HepG2 (cell line): ENCODE measurements around the gene AGAP1. TPM values are rescaled to one million over a fixed set of nuclear protein-coding genes. Genes with fewer than 3 reads are reported as not detected.
A peak's percentile ranks its signal among the peaks of the same experiment; 100 is the strongest.

ENCODE experiments used
- ATAC-seq: fragments of 200-7000 bp; cut with Tn5 transposase; 3 replicates; pipeline ENCODE4 v1.9.1; 2020; ENCODE audit warnings: mild to moderate bottlenecking, moderate library complexity
- BruUV-seq: library from RNA; stranded (reverse); fragments of 400-500 nt; replicated peaks from 2 replicates; lab custom pipeline; 2021; lab: Mats Ljungman, UMichigan
- CTCF ChIA-PET: fragments of 300-600 bp; formaldehyde crosslinking; extraction: SDS; loops from one replicate; lab custom pipeline; 2021; ENCODE audit warnings: low total read pairs, inconsistent platforms, low intra/inter-chr PET ratio; lab: Yijun Ruan, JAX
- POLR2A ChIA-PET: fragments of 350-600 bp; sonication (Branson Sonifier 250); formaldehyde crosslinking; loops from one replicate; lab custom pipeline; 2020; ENCODE audit warnings: antibody characterized with exemption, inconsistent platforms; lab: Yijun Ruan, JAX
- DNase-seq: peaks from one replicate; pipeline ENCODE4 v3.0.0-alpha.2; 2015; ENCODE audit warnings: low spot score
- FAIRE-seq: peaks from 3 replicates; lab custom pipeline; 2011; peaks lifted over from hg19 to GRCh38; lab: Jason Lieb, UNC
- H2AFZ ChIP-seq: one replicate; pipeline ENCODE4 v1.6.1; 2011; ENCODE audit warnings: low read length, inconsistent platforms
- H3K27ac ChIP-seq: fragments of 300-600 bp; 3 replicates; pipeline ENCODE4 v1.8.0; 2011; ENCODE audit warnings: mixed run types, mild to moderate bottlenecking, mixed read lengths, low read length, inconsistent platforms; ENCODE audit not compliant: insufficient read depth; ENCODE audit errors: extremely low read length
- H3K27me3 ChIP-seq, 2 experiments: fragments of 200-600 bp in 1 of 2; 2 replicates in 1 of 2; 3 replicates in 1 of 2; pipeline versions ENCODE4 v1.6.0 to v1.8.0; 2011; ENCODE audit warnings: low read length in 2 of 2, mild to moderate bottlenecking in 2 of 2, moderate library complexity in 2 of 2, inconsistent platforms in 1 of 2; ENCODE audit not compliant: insufficient read depth in 2 of 2, control insufficient read depth in 1 of 2
- H3K36me3 ChIP-seq, 2 experiments: fragments of 200-600 bp in 1 of 2; replicated peaks in 1 of 2; 2 replicates in 1 of 2; 3 replicates in 1 of 2; pipeline versions ENCODE4 v1.5.1 to v1.8.0; 2011; ENCODE audit warnings: low read length in 2 of 2, inconsistent platforms in 1 of 2; ENCODE audit not compliant: insufficient read depth in 2 of 2, control insufficient read depth in 1 of 2
- H3K4me1 ChIP-seq: 2 replicates; pipeline ENCODE4 v1.5.1; 2012; ENCODE audit warnings: low read length, inconsistent platforms; ENCODE audit not compliant: insufficient read depth
- H3K4me2 ChIP-seq: 2 replicates; pipeline ENCODE4 v1.6.0; 2011; ENCODE audit warnings: low read depth, low read length, inconsistent platforms
- H3K4me3 ChIP-seq, 3 experiments: fragments of 200-600 bp in 1 of 3; sonication (generic), shearing (Covaris generic) in 1 of 3; replicated peaks in 1 of 3; 2 replicates each; pipeline ENCODE4 v1.5.1; 2011 to 2016; ENCODE audit warnings: low read length in 3 of 3, inconsistent platforms in 2 of 3, low read depth in 2 of 3, mild to moderate bottlenecking in 2 of 3, control low read depth in 1 of 3, mixed read lengths in 1 of 3; ENCODE audit not compliant: insufficient read depth in 1 of 3
- H3K79me2 ChIP-seq: one replicate; pipeline ENCODE4 v1.6.1; 2011; ENCODE audit warnings: low read length, inconsistent platforms; ENCODE audit not compliant: insufficient read depth
- H3K9ac ChIP-seq: 2 replicates; pipeline ENCODE4 v1.6.0; 2011; ENCODE audit warnings: mild to moderate bottlenecking, low read depth, low read length, inconsistent platforms; ENCODE audit not compliant: insufficient read depth
- H3K9me3 ChIP-seq: 2 replicates; pipeline ENCODE4 v1.5.1; 2012; ENCODE audit warnings: mild to moderate bottlenecking, low read length
- H4K20me1 ChIP-seq: 2 replicates; pipeline ENCODE4 v1.6.0; 2011; ENCODE audit warnings: inconsistent platforms, mild to moderate bottlenecking, low read length, moderate library complexity; ENCODE audit not compliant: insufficient read depth
- FOXA1 ChIP-seq, 2 experiments: fragments of 450-650 bp in 1 of 2; sonication (generic) in 1 of 2; formaldehyde crosslinking in 1 of 2; IDR thresholded peaks; 2 replicates each; pipeline versions ENCODE4 v1.4.0 to v1.6.1; 2016 to 2020; ENCODE audit warnings: missing genetic modification reagents in 1 of 2
- GZF1 ChIP-seq: sonication (generic); formaldehyde crosslinking; IDR thresholded peaks from 2 replicates; pipeline ENCODE4 v1.5.1; 2020; ENCODE audit warnings: mild to moderate bottlenecking, missing genetic modification reagents
- JARID2 ChIP-seq: sonication (generic); formaldehyde crosslinking; IDR thresholded peaks from 2 replicates; pipeline ENCODE4 v1.8.1; 2023; ENCODE audit warnings: missing genetic modification reagents, inconsistent platforms; ENCODE audit not compliant: insufficient replicate concordance
- NR2F2 ChIP-seq: IDR thresholded peaks from 2 replicates; pipeline ENCODE4 v1.6.1; 2012; ENCODE audit warnings: low read depth, inconsistent platforms, borderline replicate concordance
- NR2F6 ChIP-seq, 2 experiments: IDR thresholded peaks; 2 replicates each; pipeline ENCODE4 v1.6.1; 2016; ENCODE audit warnings: antibody characterized with exemption in 1 of 2, mild to moderate bottlenecking in 1 of 2
- POLR2A ChIP-seq, 2 experiments: IDR thresholded peaks; 2 replicates each; pipeline ENCODE4 v1.6.1; 2011; ENCODE audit warnings: low read depth in 2 of 2, low read length in 2 of 2, mild to moderate bottlenecking in 1 of 2, moderate library complexity in 1 of 2; ENCODE audit not compliant: insufficient read depth in 1 of 2
- SIN3A ChIP-seq: IDR thresholded peaks from 2 replicates; pipeline ENCODE4 v1.6.1; 2011; ENCODE audit warnings: low read depth, mild to moderate bottlenecking, control low read depth, low read length, borderline replicate concordance
- SKIL ChIP-seq: sonication (generic); formaldehyde crosslinking; IDR thresholded peaks from 2 replicates; pipeline ENCODE4 v1.8.0; 2022; ENCODE audit warnings: missing genetic modification reagents, mild to moderate bottlenecking, moderate library complexity, borderline replicate concordance
- ZNF263 ChIP-seq: sonication (generic); formaldehyde crosslinking; IDR thresholded peaks from 2 replicates; pipeline ENCODE4 v1.4.0; 2020; ENCODE audit warnings: missing genetic modification reagents
- ZSCAN20 ChIP-seq: sonication (generic); formaldehyde crosslinking; IDR thresholded peaks from 2 replicates; pipeline ENCODE4 v1.4.0; 2020; ENCODE audit warnings: missing genetic modification reagents, mild to moderate bottlenecking, borderline replicate concordance
- WGBS: methylation state at CpG from one replicate; pipeline ENCODE4 v1.1.6; 2017; ENCODE audit warnings: low lambda C conversion rate; 5-methylcytosine and 5-hydroxymethylcytosine counted together
- in situ Hi-C: cut with HindIII; loops from 2 replicates; pipeline ENCODE4 v1.10.0; 2017; ENCODE audit warnings: low pct_unique_long_range_greater_than_20kb; ENCODE audit not compliant: extremely low pct_ligation_motif_present
- intact Hi-C: fragments of 100-400 bp; cut with micrococcal nuclease; formaldehyde crosslinking; loops from one replicate; pipeline ENCODE4 v1.10.0; 2022; ENCODE audit not compliant: unreplicated experiment
- polyA plus RNA-seq, 8 experiments: library from polyadenylated mRNA; depleted of rRNA in 3 of 8; stranded (reverse) in 7 of 8; unstranded in 1 of 8; fragments of >200 nt; fragmentation: Illumina TruSeq in 4 of 8; extraction: Trizol in 4 of 8; gene quantifications; 2 replicates each; pipeline versions ENCODE4 v1.2.1 to v1.2.3, GENCODE V29; 2011 to 2016; ENCODE audit warnings: low read depth in 4 of 8, missing spikeins in 1 of 8, mixed read lengths in 1 of 8; ENCODE audit not compliant: insufficient read depth in 1 of 8
- total RNA-seq, 5 experiments: library from RNA; depleted of rRNA; stranded (reverse); fragments of >200 nt; fragmentation: Illumina TruSeq; extraction: Trizol; gene quantifications; 2 replicates each; pipeline ENCODE4 v1.2.3, GENCODE V29; 2016; ENCODE audit warnings: low read depth in 1 of 5

AGAP1 gene
- total and polyA plus RNA-seq, 2 of the 13 experiments (the other 11 are each of a cell fraction or from before 2014, with no cell fraction given): 21.2 to 32.7 TPM

- TF ChIP-seq SIN3A (no peak), NR2F6 (IDR thresholded peaks at IDR 0.05) (no peak), NR2F6 (CRISPR knock-in tag; IDR thresholded peaks at IDR 0.05) (no peak), FOXA1 (IDR thresholded peaks at IDR 0.05) (no peak), FOXA1 (CRISPR knock-in tag; IDR thresholded peaks at IDR 0.05) (no peak)
- TF ChIP-seq, all 625 proteins: peak for 0
Measured at GRCh38 chr2:235609746-235610145, 115.9 kb downstream of the AGAP1 start (continued).

- Histone ChIP-seq H3K9me3 (no peaks in the 10 kb centered on the region), H3K4me1 (peaks cover 29% of the 10 kb centered on the region), H3K9ac (no peak overlapping the region), H3K4me3 (no peak overlapping the region), H3K27me3 (no peaks in the 10 kb centered on the region), H3K36me3 (no peaks in the 10 kb centered on the region), H3K4me2 (no peak overlapping the region), H4K20me1 (peaks cover 33% of the 10 kb centered on the region), H3K79me2 (peaks cover 50% of the 10 kb centered on the region), H3K27ac (no peak overlapping the region), H2AFZ (no peak overlapping the region)
- FAIRE-seq (no peak), DNase-seq (no peak), ATAC-seq (no peak)
- CTCF ChIA-PET: no interaction called here
- intact Hi-C loops (loop anchor here (5.0 kb wide), 1 partner anchor 37 kb away; no protein-coding TSS in a partner anchor), in situ Hi-C loops (no loop called here)
- TF ChIP-seq ZNF263 (CRISPR knock-in tag) (peak; percentile 69), NR2F2 (no peak)
- 85% methylated on average over 12 of the region's 12 CpGs for WGBS
- BruUV-seq: no TSS peak
- POLR2A ChIA-PET: no interaction called here
Measured at GRCh38 chr2:235610696-235611257, 116.9 kb downstream of the AGAP1 start.

GRCh38 chr2:235611349-235611748 lies 117.5 kb downstream of the AGAP1 start:
- ATAC-seq: no peak
- Histone ChIP-seq H3K9me3 (no peaks in the 10 kb centered on the region), H3K9ac (no peak overlapping the region), H3K4me3 (no peak overlapping the region), H2AFZ (no peak overlapping the region), H3K4me1 (peaks cover 29% of the 10 kb centered on the region), H3K79me2 (peaks cover 46% of the 10 kb centered on the region), H3K27ac (no peak overlapping the region), H3K36me3 (no peaks in the 10 kb centered on the region), H4K20me1 (peaks cover 34% of the 10 kb centered on the region), H3K27me3 (no peaks in the 10 kb centered on the region), H3K4me2 (no peak overlapping the region)
- FAIRE-seq: no peak
- intact Hi-C loops (loop anchor here (5.0 kb wide), 1 partner anchor 36 kb away; no protein-coding TSS in a partner anchor), in situ Hi-C loops (no loop called here)
- DNase-seq: no peak
- WGBS: 100% methylated on average over 1 of the region's 1 CpG
- CTCF ChIA-PET: no interaction called here
- no TSS peak for BruUV-seq
- POLR2A ChIA-PET: no interaction called here
- no peak for TF ChIP-seq ZSCAN20 (CRISPR knock-in tag)
- no peak for TF ChIP-seq GZF1 (CRISPR knock-in tag)
- no peak for TF ChIP-seq JARID2 (CRISPR knock-in tag)
- no peak for TF ChIP-seq SKIL
- TF ChIP-seq POLR2A (IDR thresholded peaks at IDR 0.05; ENCODE audit: insufficient read depth in 1 of 2, low read depth in 2 of 2, low read length in 2 of 2): no peak
